ENCODE data around the gene EPM2A. TPM values are rescaled to one million over a fixed set of nuclear protein-coding genes. Genes with fewer than 3 reads are reported as not detected.

The EPM2A gene
- polyA plus RNA-seq, 3 donors from 2014 or later = 5.7 to 12.8 (median 7.9) TPM

GRCh38 chr6:145602726-145603326, 132.5 kb downstream of the EPM2A start:
- no peaks in the 10 kb centered on the region for H3K4me1 Mint-ChIP-seq
- no peak overlapping the region for H3K4me3 Mint-ChIP-seq
- no peak overlapping the region for H3K27ac Mint-ChIP-seq
- no peaks in the 10 kb centered on the region for H3K36me3 Mint-ChIP-seq
- peaks cover 0 to 6% (median 5%) of the 10 kb centered on the region in 3 donors for H3K27me3 Mint-ChIP-seq (ENCODE audit: low read depth in 3 of 3)
- no peak for DNase-seq
- peaks cover 0 to 14% (median 6%) of the 10 kb centered on the region in 6 donors for H3K9me3 Mint-ChIP-seq

- no peak overlapping the region for H3K4me3 Mint-ChIP-seq
- no peak overlapping the region for H3K27ac Mint-ChIP-seq
- H3K9me3 Mint-ChIP-seq = peaks cover 0 to 24% (median 5%) of the 10 kb centered on the region in 6 donors
- H3K27me3 Mint-ChIP-seq (ENCODE audit: low read depth in 3 of 3) = peaks cover 0 to 3% (median 2%) of the 10 kb centered on the region in 3 donors
- H3K36me3 Mint-ChIP-seq = no peaks in the 10 kb centered on the region
- H3K4me1 Mint-ChIP-seq = no peaks in the 10 kb centered on the region
- DNase-seq = no peak
Observed at GRCh38 chr6:145601397-145601796, 133.9 kb downstream of the EPM2A start.

- Mint-ChIP-seq H3K4me3 (no peak overlapping the region), H3K4me1 (no peaks in the 10 kb centered on the region), H3K27ac (no peak overlapping the region), H3K36me3 (no peaks in the 10 kb centered on the region), H3K9me3 (peaks cover 0 to 24% (median 5%) of the 10 kb centered on the region in 6 donors), H3K27me3 (ENCODE audit: low read depth in 3 of 3) (peaks cover 0 to 3% (median 2%) of the 10 kb centered on the region in 3 donors)
- no peak for DNase-seq
Observed at GRCh38 chr6:145600299-145600698, 135.0 kb downstream of the EPM2A start.

GRCh38 chr6:145588981-145589380, 146.3 kb downstream of the EPM2A start:
- H3K27ac Mint-ChIP-seq = no peak overlapping the region
- no peaks in the 10 kb centered on the region for H3K4me1 Mint-ChIP-seq
- peaks cover 0 to 2% (median 0%) of the 10 kb centered on the region in 3 donors for H3K27me3 Mint-ChIP-seq (ENCODE audit: low read depth in 3 of 3)
- H3K4me3 Mint-ChIP-seq = no peak overlapping the region
- peaks cover 0 to 24% (median 10%) of the 10 kb centered on the region in 6 donors for H3K9me3 Mint-ChIP-seq
- no peak for DNase-seq
- no peaks in the 10 kb centered on the region for H3K36me3 Mint-ChIP-seq

- no peaks in the 10 kb centered on the region for H3K36me3 Mint-ChIP-seq
- no peaks in the 10 kb centered on the region for H3K4me1 Mint-ChIP-seq
- no peak overlapping the region for H3K27ac Mint-ChIP-seq
- H3K27me3 Mint-ChIP-seq (ENCODE audit: low read depth in 3 of 3) = peaks cover 0 to 2% (median 2%) of the 10 kb centered on the region in 3 donors
- H3K9me3 Mint-ChIP-seq = peaks cover 2 to 24% (median 14%) of the 10 kb centered on the region in 6 donors
- no peak for DNase-seq
- no peak overlapping the region for H3K4me3 Mint-ChIP-seq
Observed at GRCh38 chr6:145587334-145587733, 148.0 kb downstream of the EPM2A start.

GRCh38 chr6:145583753-145584152, 151.6 kb downstream of the EPM2A start:
- Mint-ChIP-seq H3K4me1 (no peaks in the 10 kb centered on the region), H3K4me3 (no peak overlapping the region), H3K9me3 (peaks cover 2 to 17% (median 11%) of the 10 kb centered on the region in 6 donors), H3K27me3 (ENCODE audit: low read depth in 3 of 3) (peaks cover 0 to 4% (median 2%) of the 10 kb centered on the region in 3 donors), H3K27ac (no peak overlapping the region), H3K36me3 (no peaks in the 10 kb centered on the region)
- no peak for DNase-seq

Other genes with a start within 250 kb of the EPM2A start
- gene FBXO30, start 79.3 kb upstream of the EPM2A start, polyA plus RNA-seq = 1 to 10 TPM in 1 of 3 donors, under 1 TPM in 2; 0.67 to 1.4 (median 0.74) TPM
- gene SHPRH, start 228.8 kb upstream of the EPM2A start, polyA plus RNA-seq = 1 to 10 TPM; 3.1 to 9.9 (median 4.6) TPM